Endothelial cell of umbilical vein (primary cell): ENCODE results near the gene DGKD. TPM values are rescaled to one million over a fixed set of nuclear protein-coding genes. Genes with fewer than 3 reads are reported as not detected.

Experiments used
- BruUV-seq: library from RNA; stranded (reverse); fragments of 400-500 nt; replicated peaks from 2 replicates; lab custom pipeline; 2021; lab: Mats Ljungman, UMichigan
- CTCF ChIA-PET: fragments of 300-600, 350-600 bp; sonication (Branson Sonifier 250); formaldehyde crosslinking; loops from one replicate; lab custom pipeline; 2021; ENCODE audit warnings: antibody characterized with exemption, inconsistent platforms; lab: Charles Lee
- POLR2A ChIA-PET: fragments of 300-600, 350-600 bp; sonication (Branson Sonifier 250); formaldehyde crosslinking; loops from one replicate; lab custom pipeline; 2021; ENCODE audit warnings: antibody characterized with exemption, inconsistent platforms; lab: Charles Lee
- DNase-seq: peaks from one replicate; pipeline ENCODE4 v3.0.0-alpha.2; 2011; ENCODE audit warnings: low read depth, low spot score
- FAIRE-seq: peaks from 2 replicates; lab custom pipeline; 2011; peaks lifted over from hg19 to GRCh38; lab: Jason Lieb, UNC
- H2AFZ ChIP-seq: 2 replicates; pipeline ENCODE4 v1.6.0; 2012; ENCODE audit warnings: low read depth, low read length, control low read depth, inconsistent platforms
- H3K27ac ChIP-seq: 2 replicates; pipeline ENCODE4 v1.5.1; 2011; ENCODE audit warnings: low read depth, mild to moderate bottlenecking, control low read depth, low read length, moderate library complexity; ENCODE audit not compliant: insufficient read depth
- H3K27me3 ChIP-seq, 2 experiments: 2 replicates each; pipeline versions ENCODE4 v1.6.0 to v1.6.1; 2011; ENCODE audit warnings: low read length in 2 of 2, mixed read lengths in 1 of 2; ENCODE audit not compliant: control insufficient read depth in 2 of 2, insufficient read depth in 2 of 2
- H3K36me3 ChIP-seq, 2 experiments: 2 replicates in 1 of 2; 3 replicates in 1 of 2; pipeline ENCODE4 v1.5.1; 2011; ENCODE audit warnings: low read length in 2 of 2, mild to moderate bottlenecking in 1 of 2, moderate library complexity in 1 of 2; ENCODE audit not compliant: control insufficient read depth in 2 of 2, insufficient read depth in 2 of 2; ENCODE audit errors: extremely low read depth in 1 of 2
- H3K4me1 ChIP-seq: 3 replicates; pipeline ENCODE4 v1.5.1; 2011; ENCODE audit warnings: mild to moderate bottlenecking, low read length; ENCODE audit not compliant: control insufficient read depth, insufficient read depth; ENCODE audit errors: extremely low read depth
- H3K4me2 ChIP-seq: 2 replicates; pipeline ENCODE4 v1.6.1; 2011; ENCODE audit warnings: low read length, control low read depth, mixed read lengths; ENCODE audit not compliant: insufficient read depth
- H3K4me3 ChIP-seq, 3 experiments: fragments of 200-600 bp in 1 of 3; sonication (generic), shearing (Covaris generic) in 1 of 3; replicated peaks in 1 of 3; 2 replicates each; pipeline ENCODE4 v1.5.1; 2011 to 2016; ENCODE audit warnings: control low read depth in 3 of 3, low read length in 3 of 3, mild to moderate bottlenecking in 2 of 3, inconsistent platforms in 1 of 3, low read depth in 1 of 3, moderate library complexity in 1 of 3; ENCODE audit not compliant: insufficient read depth in 1 of 3
- H3K79me2 ChIP-seq: 2 replicates; pipeline ENCODE4 v1.6.0; 2012; ENCODE audit warnings: low read length, inconsistent platforms; ENCODE audit not compliant: control insufficient read depth, insufficient read depth
- H3K9ac ChIP-seq: replicated peaks from 2 replicates; pipeline ENCODE3; 2011; ENCODE audit warnings: low read length, control low read depth; ENCODE audit not compliant: insufficient read depth; ENCODE audit errors: extremely low read depth
- H3K9me1 ChIP-seq: replicated peaks from 3 replicates; pipeline ENCODE4 v1.6.0; 2011; ENCODE audit warnings: mild to moderate bottlenecking, low read length; ENCODE audit not compliant: control insufficient read depth, insufficient read depth; ENCODE audit errors: extremely low read depth
- H3K9me3 ChIP-seq: replicated peaks from 2 replicates; pipeline ENCODE4 v1.5.1; 2012; ENCODE audit warnings: low read length, inconsistent platforms; ENCODE audit not compliant: control insufficient read depth, insufficient read depth
- H4K20me1 ChIP-seq: replicated peaks from 2 replicates; pipeline ENCODE3; 2011; ENCODE audit warnings: mild to moderate bottlenecking, low read length; ENCODE audit not compliant: control insufficient read depth, insufficient read depth; ENCODE audit errors: extremely low read depth
- EZH2 ChIP-seq: IDR thresholded peaks from 2 replicates; pipeline ENCODE4 v1.6.1; 2012; ENCODE audit warnings: borderline replicate concordance, low read depth, mild to moderate bottlenecking, moderate library complexity, low read length, inconsistent platforms; ENCODE audit not compliant: severe bottlenecking
- FOS ChIP-seq: IDR thresholded peaks from 2 replicates; pipeline ENCODE4 v1.6.1; 2011; ENCODE audit warnings: mild to moderate bottlenecking, low read length, moderate library complexity, borderline replicate concordance; ENCODE audit not compliant: insufficient read depth
- GATA2 ChIP-seq: IDR thresholded peaks from 2 replicates; pipeline ENCODE4 v1.7.0; 2011; ENCODE audit warnings: low read depth, mild to moderate bottlenecking, moderate library complexity, mixed read lengths, low read length; ENCODE audit not compliant: insufficient read length, insufficient read depth
- JUN ChIP-seq: IDR thresholded peaks from 2 replicates; pipeline ENCODE4 v1.6.1; 2011; ENCODE audit warnings: borderline replicate concordance, low read depth; ENCODE audit not compliant: insufficient read length, insufficient read depth
- MYC ChIP-seq: IDR thresholded peaks from one replicate; pipeline ENCODE4 v1.6.1; 2011; ENCODE audit warnings: mild to moderate bottlenecking, low read depth, low read length
- POLR2A ChIP-seq: IDR thresholded peaks from 2 replicates; pipeline ENCODE4 v1.6.1; 2012; ENCODE audit warnings: low read depth, mild to moderate bottlenecking, control low read depth, low read length
- POLR2AphosphoS5 ChIP-seq: IDR thresholded peaks from 2 replicates; pipeline ENCODE4 v1.6.1; 2012; ENCODE audit warnings: low read depth, mild to moderate bottlenecking, control low read depth, low read length, moderate library complexity; ENCODE audit not compliant: insufficient read depth
- dilution Hi-C: fragments of 300-500 bp; cut with MboI; formaldehyde crosslinking; loops from one replicate; pipeline ENCODE4 v1.15.0; 2019; ENCODE audit warnings: low sequenced_read_pairs; ENCODE audit not compliant: extremely low pct_ligation_motif_present
- intact Hi-C: fragments of 100-400 bp; cut with micrococcal nuclease; formaldehyde crosslinking; loops from one replicate; pipeline ENCODE4 v1.10.0; 2022
- polyA plus RNA-seq, 4 experiments: library from polyadenylated mRNA; depleted of rRNA in 3 of 4; stranded (reverse) in 3 of 4; unstranded in 1 of 4; fragments of >200 nt; gene quantifications; 2 replicates each; pipeline versions ENCODE4 v1.2.1 to v1.2.3, GENCODE V29; 2011 to 2012; ENCODE audit warnings: missing spikeins in 1 of 4
- total RNA-seq: library from RNA; stranded (reverse); gene quantifications from 2 replicates; pipeline ENCODE4 v1.2.3, GENCODE V29; 2021
- TF ChIP-seq, protein P1 (sequence below): IDR thresholded peaks from 2 replicates; pipeline ENCODE4 v1.6.1; 2011; ENCODE audit not compliant: insufficient read depth, insufficient read length
- TF ChIP-seq, protein P2 (sequence below), 2 donors: IDR thresholded peaks; 1 replicate in 1 of 2; 2 replicates in 1 of 2; pipeline ENCODE4 v1.5.1; 2011; ENCODE audit warnings: low read length in 2 of 2, mild to moderate bottlenecking in 2 of 2, moderate library complexity in 2 of 2, control low read depth in 1 of 2, inconsistent platforms in 1 of 2, low read depth in 1 of 2; ENCODE audit not compliant: insufficient read depth in 1 of 2; ENCODE audit errors: extremely low read depth in 1 of 2

Gene DGKD
- total and polyA plus RNA-seq, 2 donors (not counting 3 experiments of a cell fraction or from before 2014, with no cell fraction given), result 10.8 to 36.6 TPM

DNA sequence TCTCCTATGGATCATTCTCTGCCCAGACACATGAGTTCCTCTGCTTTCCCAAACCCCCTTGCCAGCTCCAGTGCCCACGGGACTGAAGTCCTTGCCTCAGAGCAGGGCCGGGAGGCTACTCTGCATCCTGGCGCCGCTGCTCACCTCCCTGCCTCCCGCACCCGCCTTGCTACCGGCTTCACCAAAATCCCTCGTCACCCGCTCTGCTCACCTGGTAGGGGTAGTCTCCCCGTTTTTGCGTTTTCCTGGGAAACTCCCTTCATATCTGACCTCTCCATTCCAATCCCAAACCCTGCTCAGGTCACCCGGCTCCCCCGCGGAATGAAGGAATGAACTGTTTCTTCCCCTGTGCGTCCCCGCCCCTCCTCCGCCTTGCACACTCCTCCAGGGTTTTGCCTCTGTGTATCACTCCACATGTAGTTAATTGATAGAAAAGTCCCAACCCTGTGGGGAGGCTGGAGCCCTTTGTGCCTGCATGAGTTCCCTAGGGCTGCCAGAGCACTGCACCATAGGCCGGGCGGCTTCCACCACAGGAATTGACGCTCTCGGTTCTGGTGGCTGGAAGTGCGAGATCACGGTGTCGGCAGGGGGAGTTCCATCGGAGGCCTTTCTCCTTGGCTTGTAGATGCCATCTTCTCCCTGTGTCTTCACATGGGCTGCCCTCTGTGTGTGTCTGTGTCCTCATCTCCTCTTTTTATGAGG is 2.0 kb upstream of the DGKD start:
- dilution Hi-C loops (no loop called here), intact Hi-C loops (loop anchor here (10.0 kb wide), 1 partner anchor 503 kb away; the partner anchor contains the start of gene HJURP)
- H4K20me1 ChIP-seq, result no peaks in the 10 kb centered on the region
- no peak overlapping the region for H3K4me2 ChIP-seq
- H3K27ac ChIP-seq, result no peak overlapping the region
- H2AFZ ChIP-seq, result no peak overlapping the region
- peaks cover 0 to 3% of the 10 kb centered on the region in 2 experiments for H3K27me3 ChIP-seq
- DNase-seq, result no peak
- TF ChIP-seq GATA2 (no peak), MYC (no peak), JUN (no peak), FOS (no peak), POLR2A (no peak), EZH2 (no peak), POLR2AphosphoS5 (no peak)
- TF ChIP-seq, protein P1, sequence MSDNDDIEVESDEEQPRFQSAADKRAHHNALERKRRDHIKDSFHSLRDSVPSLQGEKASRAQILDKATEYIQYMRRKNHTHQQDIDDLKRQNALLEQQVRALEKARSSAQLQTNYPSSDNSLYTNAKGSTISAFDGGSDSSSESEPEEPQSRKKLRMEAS, result no peak
- TF ChIP-seq, protein P2, sequence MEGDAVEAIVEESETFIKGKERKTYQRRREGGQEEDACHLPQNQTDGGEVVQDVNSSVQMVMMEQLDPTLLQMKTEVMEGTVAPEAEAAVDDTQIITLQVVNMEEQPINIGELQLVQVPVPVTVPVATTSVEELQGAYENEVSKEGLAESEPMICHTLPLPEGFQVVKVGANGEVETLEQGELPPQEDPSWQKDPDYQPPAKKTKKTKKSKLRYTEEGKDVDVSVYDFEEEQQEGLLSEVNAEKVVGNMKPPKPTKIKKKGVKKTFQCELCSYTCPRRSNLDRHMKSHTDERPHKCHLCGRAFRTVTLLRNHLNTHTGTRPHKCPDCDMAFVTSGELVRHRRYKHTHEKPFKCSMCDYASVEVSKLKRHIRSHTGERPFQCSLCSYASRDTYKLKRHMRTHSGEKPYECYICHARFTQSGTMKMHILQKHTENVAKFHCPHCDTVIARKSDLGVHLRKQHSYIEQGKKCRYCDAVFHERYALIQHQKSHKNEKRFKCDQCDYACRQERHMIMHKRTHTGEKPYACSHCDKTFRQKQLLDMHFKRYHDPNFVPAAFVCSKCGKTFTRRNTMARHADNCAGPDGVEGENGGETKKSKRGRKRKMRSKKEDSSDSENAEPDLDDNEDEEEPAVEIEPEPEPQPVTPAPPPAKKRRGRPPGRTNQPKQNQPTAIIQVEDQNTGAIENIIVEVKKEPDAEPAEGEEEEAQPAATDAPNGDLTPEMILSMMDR (IDR thresholded peaks at IDR 0.05; ENCODE audit: extremely low read depth in 1 of 2, insufficient read depth in 1 of 2, low read depth in 1 of 2, low read length in 2 of 2), result no peak
- FAIRE-seq, result no peak
- peaks cover 23% of the 10 kb centered on the region for H3K4me1 ChIP-seq
- H3K9ac ChIP-seq, result no peak overlapping the region
- no peaks in the 10 kb centered on the region for H3K9me3 ChIP-seq
- no peaks in the 10 kb centered on the region for H3K36me3 ChIP-seq
- H3K9me1 ChIP-seq, result no peaks in the 10 kb centered on the region
- ChIA-PET POLR2A (no interaction called here), CTCF (no interaction called here)
- H3K4me3 ChIP-seq, result no peak overlapping the region
- BruUV-seq, result no TSS peak
- H3K79me2 ChIP-seq, result peaks cover 8% of the 10 kb centered on the region
